ENCODE measurements around the gene IGSF21. TPM values are rescaled to one million over a fixed set of nuclear protein-coding genes. Genes with fewer than 3 reads are reported as not detected.

IGSF21 gene
- total RNA-seq, 4 donors from 2014 or later, result 0.26 to 2.7 (median 0.88) TPM; not detected in 1

DNA sequence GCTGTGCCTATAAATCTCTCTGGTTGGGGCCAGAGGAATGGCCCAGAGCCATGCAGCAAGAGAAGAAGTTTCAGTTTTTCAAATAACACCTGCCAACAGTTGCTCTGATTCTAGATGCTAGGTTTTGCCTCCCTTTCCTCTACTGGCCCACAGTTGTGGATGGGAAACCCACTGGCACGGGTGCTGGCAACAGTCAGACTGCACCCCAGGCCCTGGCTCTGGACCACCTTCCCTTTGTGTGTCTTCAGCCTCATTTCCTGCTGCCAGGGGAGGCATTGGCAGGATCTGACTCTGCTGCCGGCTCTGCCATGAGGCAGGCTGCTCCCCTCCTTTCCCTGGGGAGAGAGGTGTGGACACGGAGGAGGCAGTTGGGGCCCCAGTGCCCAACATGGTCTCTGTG, 142.0 kb downstream of the IGSF21 start:
- Histone ChIP-seq H3K36me3 (no peaks in the 10 kb centered on the region), H3K4me1 (no peaks in the 10 kb centered on the region), H3K27me3 (peaks cover 0 to 18% (median 0%) of the 10 kb centered on the region in 4 donors), H3K9me3 (peaks cover 0 to 9% (median 5%) of the 10 kb centered on the region in 3 donors), H3K27ac (no peak overlapping the region), H3K4me3 (no peak overlapping the region)
- 41 to 53% methylated on average over 3 of the region's 3 CpGs for WGBS, 2 donors
- no peak for DNase-seq
- intact Hi-C loops (cut with DNase I), result no loop called here
- TF ChIP-seq, protein P1, sequence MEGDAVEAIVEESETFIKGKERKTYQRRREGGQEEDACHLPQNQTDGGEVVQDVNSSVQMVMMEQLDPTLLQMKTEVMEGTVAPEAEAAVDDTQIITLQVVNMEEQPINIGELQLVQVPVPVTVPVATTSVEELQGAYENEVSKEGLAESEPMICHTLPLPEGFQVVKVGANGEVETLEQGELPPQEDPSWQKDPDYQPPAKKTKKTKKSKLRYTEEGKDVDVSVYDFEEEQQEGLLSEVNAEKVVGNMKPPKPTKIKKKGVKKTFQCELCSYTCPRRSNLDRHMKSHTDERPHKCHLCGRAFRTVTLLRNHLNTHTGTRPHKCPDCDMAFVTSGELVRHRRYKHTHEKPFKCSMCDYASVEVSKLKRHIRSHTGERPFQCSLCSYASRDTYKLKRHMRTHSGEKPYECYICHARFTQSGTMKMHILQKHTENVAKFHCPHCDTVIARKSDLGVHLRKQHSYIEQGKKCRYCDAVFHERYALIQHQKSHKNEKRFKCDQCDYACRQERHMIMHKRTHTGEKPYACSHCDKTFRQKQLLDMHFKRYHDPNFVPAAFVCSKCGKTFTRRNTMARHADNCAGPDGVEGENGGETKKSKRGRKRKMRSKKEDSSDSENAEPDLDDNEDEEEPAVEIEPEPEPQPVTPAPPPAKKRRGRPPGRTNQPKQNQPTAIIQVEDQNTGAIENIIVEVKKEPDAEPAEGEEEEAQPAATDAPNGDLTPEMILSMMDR (IDR thresholded peaks at IDR 0.05), result no peak
- no peak for TF ChIP-seq POLR2A (IDR thresholded peaks at IDR 0.05)

DNA sequence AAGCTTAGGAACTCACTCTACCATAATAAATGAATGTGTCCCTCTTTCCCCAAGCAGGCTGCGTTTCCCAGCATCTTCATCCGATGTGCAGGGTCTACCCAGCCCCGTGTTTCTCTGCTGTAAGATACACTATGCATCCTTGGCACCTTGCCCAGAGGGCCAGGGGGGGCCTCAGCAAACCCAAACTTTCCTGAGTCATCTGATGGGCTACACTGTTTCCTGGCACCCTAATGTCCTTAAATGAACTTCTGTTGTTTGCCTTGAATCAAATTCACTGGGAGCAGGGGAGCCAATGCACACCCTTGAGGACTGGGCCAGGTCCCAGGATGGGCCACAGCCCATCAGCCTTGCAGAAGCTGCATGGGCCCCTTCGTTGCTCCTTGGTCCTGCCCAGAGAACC, 145.5 kb downstream of the IGSF21 start:
- Histone ChIP-seq H3K27ac (no peak overlapping the region), H3K9me3 (peaks cover 0 to 9% (median 5%) of the 10 kb centered on the region in 3 donors), H3K27me3 (peaks cover 0 to 27% (median 0%) of the 10 kb centered on the region in 4 donors), H3K36me3 (no peaks in the 10 kb centered on the region), H3K4me1 (no peaks in the 10 kb centered on the region), H3K4me3 (no peak overlapping the region)
- WGBS, 2 donors, result 60 to 68% methylated on average over 3 to 4 of the region's 4 CpGs
- intact Hi-C loops (cut with DNase I), result no loop called here
- no peak for DNase-seq
- TF ChIP-seq, protein P1 (IDR thresholded peaks at IDR 0.05), result no peak
- TF ChIP-seq POLR2A (IDR thresholded peaks at IDR 0.05), result no peak

DNA sequence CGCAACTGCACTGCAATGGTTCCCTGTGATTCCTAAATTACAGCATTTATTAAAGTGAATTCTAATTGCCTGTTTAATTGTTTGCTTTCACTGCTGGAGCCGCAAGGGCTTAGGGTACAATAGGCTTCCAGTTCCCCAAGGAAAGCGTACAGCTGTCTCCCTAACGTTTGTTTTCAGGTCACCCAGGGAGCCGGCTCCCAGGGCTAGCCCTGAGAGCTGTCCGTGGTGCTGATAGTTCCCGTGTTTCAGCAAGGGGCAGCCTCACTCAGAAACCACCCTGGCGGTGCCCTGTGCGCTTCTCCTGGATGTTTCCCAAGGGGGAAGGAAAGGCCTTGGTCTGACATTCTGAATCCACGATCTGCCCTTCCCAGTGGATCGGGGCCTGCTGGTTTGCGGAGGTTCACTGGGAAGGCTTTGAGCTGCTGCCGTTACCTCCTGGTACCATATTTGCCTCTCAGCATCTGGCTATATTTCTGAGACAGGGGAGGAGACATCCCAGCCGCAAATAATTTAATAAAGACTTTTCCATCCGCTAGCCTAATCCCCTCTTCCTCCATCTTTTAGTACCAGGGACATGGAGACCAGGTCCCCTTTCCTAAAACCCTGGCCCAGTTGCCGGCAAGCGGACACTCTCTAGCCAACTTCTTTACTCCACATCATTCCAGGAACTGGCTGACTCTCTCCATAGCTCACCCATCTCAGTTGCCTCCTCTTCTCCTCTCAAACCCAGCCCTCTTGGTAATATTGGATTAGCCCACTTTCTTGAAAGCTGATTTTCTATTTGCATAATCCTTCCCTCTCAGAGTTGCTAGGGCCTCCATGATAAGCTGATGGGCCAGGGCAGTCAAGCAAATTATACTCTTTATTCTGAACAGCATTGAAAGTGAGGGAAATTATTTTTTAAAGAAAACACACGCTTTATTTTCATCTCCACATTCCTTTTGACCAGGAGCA, 149.0 kb downstream of the IGSF21 start:
- Histone ChIP-seq H3K27ac (no peak overlapping the region), H3K4me3 (no peak overlapping the region), H3K4me1 (no peaks in the 10 kb centered on the region), H3K9me3 (peaks cover 0 to 3% (median 0%) of the 10 kb centered on the region in 3 donors), H3K36me3 (no peaks in the 10 kb centered on the region), H3K27me3 (peaks cover 0 to 37% (median 0%) of the 10 kb centered on the region in 4 donors)
- WGBS, 2 donors, result 30 to 69% methylated on average over 6 to 18 of the region's 18 CpGs
- no peak for DNase-seq
- intact Hi-C loops (cut with DNase I), result no loop called here
- TF ChIP-seq, protein P1 (IDR thresholded peaks at IDR 0.05), result no peak

DNA sequence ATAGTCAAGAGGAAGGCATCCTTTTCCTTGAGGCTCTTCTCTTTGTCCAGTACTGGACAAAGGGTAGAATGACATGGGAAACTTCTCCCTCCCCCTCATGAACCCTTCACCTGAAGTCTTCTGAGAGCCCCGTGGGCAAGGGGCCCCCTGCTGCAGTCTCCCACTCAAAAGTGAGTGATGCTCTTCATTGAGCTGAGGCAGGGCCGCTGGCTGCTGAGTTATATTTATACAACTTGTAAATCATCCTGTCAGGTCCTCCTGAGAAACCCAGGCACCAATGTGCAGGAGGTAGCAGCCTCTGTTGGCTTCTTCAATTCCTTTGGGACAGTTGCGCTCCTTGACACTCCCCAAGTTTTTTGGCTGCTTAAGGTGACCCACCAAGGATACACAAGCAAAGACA, 150.2 kb downstream of the IGSF21 start:
- H3K36me3 ChIP-seq, result no peaks in the 10 kb centered on the region
- H3K27ac ChIP-seq, result no peak overlapping the region
- 41 to 47% methylated on average over 3 of the region's 3 CpGs for WGBS, 2 donors
- no peak overlapping the region for H3K4me3 ChIP-seq
- no peak for DNase-seq
- H3K9me3 ChIP-seq, result no peaks in the 10 kb centered on the region
- intact Hi-C loops (cut with DNase I), result no loop called here
- H3K27me3 ChIP-seq, result peaks cover 0 to 49% (median 0%) of the 10 kb centered on the region in 4 donors
- no peak for TF ChIP-seq POLR2A (IDR thresholded peaks at IDR 0.05)
- TF ChIP-seq, protein P1 (IDR thresholded peaks at IDR 0.05), result no peak
- H3K4me1 ChIP-seq, result no peaks in the 10 kb centered on the region

DNA sequence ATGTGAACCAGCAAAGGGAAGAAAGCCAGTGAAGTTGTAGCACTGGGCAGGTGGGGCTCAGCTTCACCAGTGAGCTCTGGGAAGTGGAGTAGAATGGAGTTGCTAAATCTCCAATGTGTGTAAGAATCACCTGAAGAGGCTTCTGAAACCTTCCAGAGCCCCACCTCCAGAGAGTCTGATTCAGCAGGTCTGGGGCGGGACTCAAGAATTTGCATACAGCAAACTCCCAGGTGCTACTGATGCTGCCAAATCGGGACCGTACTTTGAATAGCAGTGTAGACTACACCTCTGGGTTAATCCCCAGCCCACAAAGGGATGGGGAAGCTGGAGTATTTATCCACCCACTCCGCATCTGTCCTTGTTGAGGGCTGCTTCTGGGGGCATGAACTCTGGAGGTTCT, 154.3 kb downstream of the IGSF21 start:
- no peaks in the 10 kb centered on the region for H3K4me1 ChIP-seq
- no peak overlapping the region for H3K27ac ChIP-seq
- H3K4me3 ChIP-seq, result no peak overlapping the region
- TF ChIP-seq, protein P1 (IDR thresholded peaks at IDR 0.05), result no peak
- no peak for TF ChIP-seq POLR2A (IDR thresholded peaks at IDR 0.05)
- no peak for DNase-seq
- intact Hi-C loops (cut with DNase I), result no loop called here
- H3K27me3 ChIP-seq, result peaks cover 0 to 50% (median 0%) of the 10 kb centered on the region in 4 donors
- 22 to 34% methylated on average over 2 to 4 of the region's 4 CpGs for WGBS, 2 donors
- H3K9me3 ChIP-seq, result no peaks in the 10 kb centered on the region
- no peaks in the 10 kb centered on the region for H3K36me3 ChIP-seq
